Activated B cell treated with CpG ODN at 0.5 μM for 24 hours (primary cell): ENCODE measurements around the gene CD96. TPM values are rescaled to one million over a fixed set of nuclear protein-coding genes. Genes with fewer than 3 reads are reported as not detected.
A peak's percentile ranks its signal among the peaks of the same experiment; 100 is the strongest.

ENCODE experiments used
- ATAC-seq: fragments of 200-7000 bp; cut with Tn5 transposase; one replicate; pipeline ENCODE4 v1.10.0; 2021; ENCODE audit warnings: low read depth, mild to moderate bottlenecking, moderate library complexity
- CTCF ChIA-PET: fragments of 350-600 bp; sonication (Branson Sonifier 250); formaldehyde crosslinking; loops from one replicate; lab custom pipeline; 2021; ENCODE audit warnings: antibody characterized with exemption; lab: Charles Lee
- POLR2A ChIA-PET: fragments of 350-600 bp; sonication (Branson Sonifier 250); formaldehyde crosslinking; loops from one replicate; lab custom pipeline; 2021; ENCODE audit warnings: antibody characterized with exemption; lab: Charles Lee
- DNase-seq: peaks from one replicate; pipeline ENCODE4 v3.0.0; 2022
- H3K27ac Mint-ChIP-seq: one replicate; pipeline ENCODE4 v1.8.0; 2020; ENCODE audit warnings: mixed read lengths
- H3K27me3 Mint-ChIP-seq: one replicate; pipeline ENCODE4 v1.8.0; 2021; ENCODE audit warnings: mixed read lengths
- H3K36me3 Mint-ChIP-seq: one replicate; pipeline ENCODE4 v1.8.0; 2021; ENCODE audit warnings: low read depth, mixed read lengths
- H3K4me1 Mint-ChIP-seq: one replicate; pipeline ENCODE4 v1.8.0; 2021; ENCODE audit warnings: mixed read lengths
- H3K4me3 Mint-ChIP-seq: one replicate; pipeline ENCODE4 v1.8.0; 2020; ENCODE audit warnings: mild to moderate bottlenecking, mixed read lengths
- H3K9me3 Mint-ChIP-seq: one replicate; pipeline ENCODE4 v1.8.0; 2020; ENCODE audit warnings: mixed read lengths
- intact Hi-C: fragments of 100-400 bp; cut with micrococcal nuclease; formaldehyde crosslinking; loops from one replicate; pipeline ENCODE4 v1.15.1; 2024
- total RNA-seq: library from RNA; stranded (reverse); gene quantifications from 2 replicates; pipeline ENCODE4 v1.2.3, GENCODE V29; 2022
- TF ChIP-seq, protein P1 (sequence below): fragments of 200-600 bp; IDR thresholded peaks from one replicate; pipeline ENCODE4 v1.8.0; 2022; ENCODE audit warnings: antibody characterized with exemption, mild to moderate bottlenecking

CD96 gene
- total RNA-seq, 1 donor from 2014 or later = 34.3 TPM

GRCh38 chr3:111539351-111540331, 2.4 kb upstream of the CD96 start:
- ATAC-seq (peak; percentile 76), DNase-seq (peak; percentile 32)
- ChIA-PET CTCF (interaction anchor here (0.6 to 2.5 kb wide), 10 partner anchors 8 to 1225 kb away, joined by 3 to 16 read pairs (median 4); no protein-coding TSS in a partner anchor), POLR2A (interaction anchor here (1.2 kb wide), 1 partner anchor 8 kb away, joined by 4 read pairs; no protein-coding TSS in a partner anchor)
- no peaks in the 10 kb centered on the region for H3K36me3 Mint-ChIP-seq
- H3K27me3 Mint-ChIP-seq = no peaks in the 10 kb centered on the region
- no peaks in the 10 kb centered on the region for H3K9me3 Mint-ChIP-seq
- intact Hi-C loops = loop anchor here (1.0 to 5.0 kb wide), 6 partner anchors 9 to 1807 kb away; partner anchors contain the start of gene NECTIN3
- H3K4me1 Mint-ChIP-seq = peaks cover 57% of the 10 kb centered on the region
- H3K4me3 Mint-ChIP-seq = peak overlapping the region; percentile 71
- TF ChIP-seq, protein P1, sequence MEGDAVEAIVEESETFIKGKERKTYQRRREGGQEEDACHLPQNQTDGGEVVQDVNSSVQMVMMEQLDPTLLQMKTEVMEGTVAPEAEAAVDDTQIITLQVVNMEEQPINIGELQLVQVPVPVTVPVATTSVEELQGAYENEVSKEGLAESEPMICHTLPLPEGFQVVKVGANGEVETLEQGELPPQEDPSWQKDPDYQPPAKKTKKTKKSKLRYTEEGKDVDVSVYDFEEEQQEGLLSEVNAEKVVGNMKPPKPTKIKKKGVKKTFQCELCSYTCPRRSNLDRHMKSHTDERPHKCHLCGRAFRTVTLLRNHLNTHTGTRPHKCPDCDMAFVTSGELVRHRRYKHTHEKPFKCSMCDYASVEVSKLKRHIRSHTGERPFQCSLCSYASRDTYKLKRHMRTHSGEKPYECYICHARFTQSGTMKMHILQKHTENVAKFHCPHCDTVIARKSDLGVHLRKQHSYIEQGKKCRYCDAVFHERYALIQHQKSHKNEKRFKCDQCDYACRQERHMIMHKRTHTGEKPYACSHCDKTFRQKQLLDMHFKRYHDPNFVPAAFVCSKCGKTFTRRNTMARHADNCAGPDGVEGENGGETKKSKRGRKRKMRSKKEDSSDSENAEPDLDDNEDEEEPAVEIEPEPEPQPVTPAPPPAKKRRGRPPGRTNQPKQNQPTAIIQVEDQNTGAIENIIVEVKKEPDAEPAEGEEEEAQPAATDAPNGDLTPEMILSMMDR = no peak
- peak overlapping the region; percentile 66 for H3K27ac Mint-ChIP-seq

GRCh38 chr3:111541391-111541790, 606 bp upstream of the CD96 start:
- intact Hi-C loops = loop anchor here (5.0 kb wide), 1 partner anchor 804 kb away; no protein-coding TSS in a partner anchor
- Mint-ChIP-seq H3K36me3 (peaks cover 3% of the 10 kb centered on the region), H3K4me1 (peaks cover 50% of the 10 kb centered on the region), H3K4me3 (peak overlapping the region; percentile 87), H3K9me3 (no peaks in the 10 kb centered on the region), H3K27ac (peak overlapping the region; percentile 92), H3K27me3 (no peaks in the 10 kb centered on the region)
- DNase-seq (no peak), ATAC-seq (no peak)
- TF ChIP-seq, protein P1 = no peak
- ChIA-PET CTCF (interaction anchor here (0.8 to 1.3 kb wide), 3 partner anchors 36 to 150 kb away, joined by 3 read pairs; no protein-coding TSS in a partner anchor), POLR2A (interaction anchor here (0.9 to 1.1 kb wide), 3 partner anchors 53 to 126 kb away, joined by 3 to 5 read pairs (median 4); partner anchors contain the start of gene ZBED2)

GRCh38 chr3:111542611-111543300, 759 bp downstream of the CD96 start:
- intact Hi-C loops = loop anchor here (5.0 kb wide), 1 partner anchor 805 kb away; no protein-coding TSS in a partner anchor
- H3K4me1 Mint-ChIP-seq = peaks cover 50% of the 10 kb centered on the region
- no peaks in the 10 kb centered on the region for H3K9me3 Mint-ChIP-seq
- no peak for ATAC-seq
- ChIA-PET POLR2A (interaction anchor here (0.6 to 1.4 kb wide), 2 partner anchors 46 to 68 kb away, joined by 3 read pairs; no protein-coding TSS in a partner anchor), CTCF (no interaction called here)
- TF ChIP-seq, protein P1 = no peak
- peaks cover 3% of the 10 kb centered on the region for H3K36me3 Mint-ChIP-seq
- no peak for DNase-seq
- peak overlapping the region; percentile 87 for H3K4me3 Mint-ChIP-seq
- H3K27me3 Mint-ChIP-seq = no peaks in the 10 kb centered on the region
- peak overlapping the region; percentile 92 for H3K27ac Mint-ChIP-seq

- Mint-ChIP-seq H3K4me3 (no peak overlapping the region), H3K27me3 (no peaks in the 10 kb centered on the region), H3K27ac (peak overlapping the region; percentile 63), H3K9me3 (no peaks in the 10 kb centered on the region), H3K36me3 (peaks cover 3% of the 10 kb centered on the region), H3K4me1 (peaks cover 31% of the 10 kb centered on the region)
- ATAC-seq (no peak), DNase-seq (no peak)
- intact Hi-C loops = loop anchor here (5.0 kb wide), 1 partner anchor 122 kb away; no protein-coding TSS in a partner anchor
- POLR2A ChIA-PET = interaction anchor here (1.0 to 1.2 kb wide), 2 partner anchors 12 to 49 kb away, joined by 4 read pairs; partner anchors contain the start of gene ZBED2
- TF ChIP-seq, protein P1 = no peak
- CTCF ChIA-PET = interaction anchor here (0.9 kb wide), 1 partner anchor 71 kb away, joined by 3 read pairs; no protein-coding TSS in a partner anchor
These were observed 3.4 kb downstream of the CD96 start for GRCh38 chr3:111545349-111545748.
